Stimulated activated CD4-positive, alpha-beta T cell treated with anti-CD3 and anti-CD28 coated beads, Interleukin-2, amount 100 ng/mL, for 48 hours (primary cell): Measurements from ENCODE around the gene GHRH.

Experiments used
- DNase-seq, 2 donors: peaks; one replicate each; pipeline ENCODE4 v3.0.0-alpha.2; 2020

Gene GHRH

GRCh38 chr20:37236462-37236861 lies 25.2 kb downstream of the GHRH start:
- DNase-seq: no peak

- DNase-seq: no peak
Observed at GRCh38 chr20:37235065-37235464, 26.5 kb downstream of the GHRH start.

GRCh38 chr20:37234254-37234581 lies 27.4 kb downstream of the GHRH start:
- DNase-seq: no peak

GRCh38 chr20:37233548-37234253 lies 27.9 kb downstream of the GHRH start:
- DNase-seq: no peak

GRCh38 chr20:37231947-37232630 lies 29.5 kb downstream of the GHRH start:
- DNase-seq: no peak

- no peak for DNase-seq
Observed at GRCh38 chr20:37230200-37230599, 31.4 kb downstream of the GHRH start.

- no peak for DNase-seq
Observed at GRCh38 chr20:37229357-37229756, 32.3 kb downstream of the GHRH start.

- no peak for DNase-seq
Observed at GRCh38 chr20:37228656-37229055, 33.0 kb downstream of the GHRH start.

GRCh38 chr20:37228082-37228481 lies 33.5 kb downstream of the GHRH start:
- DNase-seq: no peak

- DNase-seq: no peak
Observed at GRCh38 chr20:37226889-37227288, 34.7 kb downstream of the GHRH start.

- no peak for DNase-seq
Observed at GRCh38 chr20:37225146-37225545, 36.5 kb downstream of the GHRH start.

GRCh38 chr20:37223053-37223452 lies 38.6 kb downstream of the GHRH start:
- no peak for DNase-seq

- no peak for DNase-seq
Observed at GRCh38 chr20:37222086-37222485, 39.5 kb downstream of the GHRH start.

GRCh38 chr20:37220731-37221130 lies 40.9 kb downstream of the GHRH start:
- no peak for DNase-seq

- DNase-seq: no peak
Observed at GRCh38 chr20:37219751-37220668, 41.6 kb downstream of the GHRH start.

GRCh38 chr20:37218976-37219375 lies 42.6 kb downstream of the GHRH start:
- no peak for DNase-seq

GRCh38 chr20:37218441-37218840 lies 43.2 kb downstream of the GHRH start:
- DNase-seq: no peak

GRCh38 chr20:37209661-37210314 lies 51.8 kb downstream of the GHRH start:
- DNase-seq: no peak

GRCh38 chr20:37209193-37209592 lies 52.4 kb downstream of the GHRH start:
- no peak for DNase-seq

GRCh38 chr20:37207171-37207570 lies 54.4 kb downstream of the GHRH start:
- DNase-seq: no peak

GRCh38 chr20:37205794-37206193 lies 55.8 kb downstream of the GHRH start:
- DNase-seq: no peak

- no peak for DNase-seq
Observed at GRCh38 chr20:37205130-37205529, 56.5 kb downstream of the GHRH start.

GRCh38 chr20:37204056-37204455 lies 57.6 kb downstream of the GHRH start:
- DNase-seq: no peak
